BLaER1 (cell line): Measurements from ENCODE around the gene HES4.
"Not testable (repeated sequence)": the region's sequence is repeated elsewhere in the genome, so short reads cannot be mapped to it uniquely, and the experiment has no call there.

Source experiments
- H3K27ac ChIP-seq: shearing (Covaris generic); formaldehyde crosslinking; 2 replicates; pipeline ENCODE4 v1.8.1; 2022
- H3K27me3 ChIP-seq: shearing (Covaris generic); formaldehyde crosslinking; 2 replicates; pipeline ENCODE4 v1.8.1; 2022
- H3K36me3 ChIP-seq: shearing (Covaris generic); formaldehyde crosslinking; 2 replicates; pipeline ENCODE4 v1.8.1; 2022
- H3K4me1 ChIP-seq: shearing (Covaris generic); formaldehyde crosslinking; 2 replicates; pipeline ENCODE4 v1.8.1; 2022
- H3K4me2 ChIP-seq: shearing (Covaris generic); formaldehyde crosslinking; 2 replicates; pipeline ENCODE4 v1.8.1; 2022
- H3K4me3 ChIP-seq: shearing (Covaris generic); formaldehyde crosslinking; 2 replicates; pipeline ENCODE4 v1.8.1; 2022
- H3K9ac ChIP-seq: shearing (Covaris generic); formaldehyde crosslinking; 2 replicates; pipeline ENCODE4 v1.8.1; 2022
- H3K9me3 ChIP-seq: shearing (Covaris generic); formaldehyde crosslinking; 2 replicates; pipeline ENCODE4 v1.8.1; 2022
- H4K20me1 ChIP-seq: shearing (Covaris generic); formaldehyde crosslinking; 2 replicates; pipeline ENCODE4 v1.8.1; 2022
- Cebpa-rat ChIP-seq: shearing (Covaris generic); IDR thresholded peaks from 2 replicates; pipeline ENCODE4 v1.8.1; 2022

The HES4 gene

DNA sequence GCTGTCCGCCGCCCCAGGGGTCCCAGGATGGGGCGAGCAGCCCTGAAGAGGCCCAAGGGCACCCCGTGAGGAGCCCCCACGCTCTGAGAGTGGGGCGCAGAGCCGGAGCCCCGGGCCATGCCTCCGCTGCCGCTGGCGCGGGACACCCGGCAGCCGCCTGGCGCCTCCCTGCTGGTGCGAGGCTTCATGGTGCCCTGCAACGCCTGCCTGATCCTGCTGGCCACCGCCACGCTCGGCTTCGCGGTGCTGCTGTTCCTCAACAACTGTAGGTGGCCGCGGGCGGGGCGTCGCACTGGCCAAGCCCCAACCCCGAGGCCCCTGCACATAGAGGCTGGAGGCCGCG lies 34.5 kb upstream of the HES4 start:
- peak overlapping the region; percentile 64 for H3K4me3 ChIP-seq
- H3K36me3 ChIP-seq: peaks cover 13% of the 10 kb centered on the region; the same call in 1 of the 2 replicates
- H3K27ac ChIP-seq: no peak overlapping the region
- H3K27me3 ChIP-seq: peaks cover 16% of the 10 kb centered on the region
- no peak for TF ChIP-seq Cebpa-rat
- peaks cover 76% of the 10 kb centered on the region for H3K4me1 ChIP-seq
- H3K9me3 ChIP-seq: no peaks in the 10 kb centered on the region
- H3K9ac ChIP-seq: peak overlapping the region; percentile 64
- H3K4me2 ChIP-seq: peak overlapping the region; percentile 85
- peaks cover 74% of the 10 kb centered on the region for H4K20me1 ChIP-seq

DNA sequence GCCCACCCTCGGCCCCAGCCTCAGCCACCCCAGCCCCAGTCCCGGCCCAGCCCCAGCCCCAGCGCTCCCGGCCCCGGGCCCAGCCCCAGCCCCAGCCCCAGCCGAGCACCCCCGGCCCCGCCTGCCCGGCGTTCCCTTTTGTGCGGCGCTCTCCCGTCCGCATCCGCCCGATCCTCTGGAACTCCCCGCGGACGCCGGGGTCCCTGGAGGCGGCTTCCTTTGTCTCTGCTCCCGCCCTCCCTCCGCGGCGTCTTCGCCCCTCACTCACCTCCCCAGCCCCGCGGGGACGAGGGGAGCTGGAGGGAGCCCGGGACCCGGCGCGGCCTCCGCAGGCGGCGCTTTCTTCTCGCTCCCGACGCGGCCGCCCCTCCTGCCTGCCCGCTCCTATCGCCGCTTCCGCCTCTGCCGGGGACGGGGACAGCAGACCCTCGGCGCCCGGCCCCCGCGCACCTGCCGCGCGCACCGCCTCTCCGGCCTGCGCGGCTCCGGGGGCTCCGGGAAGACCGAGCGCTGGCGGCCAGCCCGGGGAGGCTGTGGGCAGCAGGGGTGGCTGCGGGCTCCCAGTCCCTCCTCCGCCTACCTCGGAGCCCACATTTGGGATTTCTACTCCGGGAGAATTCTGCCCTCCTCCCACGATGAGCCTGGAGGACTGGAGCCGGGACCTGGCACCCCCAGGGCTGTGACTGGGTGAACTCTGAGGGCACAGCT lies 34.0 kb upstream of the HES4 start:
- H3K27ac ChIP-seq: 0 out of 2 replicates have a peak overlapping the region, but pooled peaks have one; percentile 1
- H3K36me3 ChIP-seq: peaks cover 13% of the 10 kb centered on the region; the same call in 1 of the 2 replicates
- H3K9me3 ChIP-seq: no peaks in the 10 kb centered on the region
- TF ChIP-seq Cebpa-rat: no peak
- H3K27me3 ChIP-seq: peaks cover 16% of the 10 kb centered on the region
- peak overlapping the region; percentile 85 for H3K4me2 ChIP-seq
- peak overlapping the region; percentile 64 for H3K4me3 ChIP-seq
- peaks cover 71% of the 10 kb centered on the region for H3K4me1 ChIP-seq
- H4K20me1 ChIP-seq: peaks cover 70% of the 10 kb centered on the region
- peak overlapping the region; percentile 64 for H3K9ac ChIP-seq

DNA sequence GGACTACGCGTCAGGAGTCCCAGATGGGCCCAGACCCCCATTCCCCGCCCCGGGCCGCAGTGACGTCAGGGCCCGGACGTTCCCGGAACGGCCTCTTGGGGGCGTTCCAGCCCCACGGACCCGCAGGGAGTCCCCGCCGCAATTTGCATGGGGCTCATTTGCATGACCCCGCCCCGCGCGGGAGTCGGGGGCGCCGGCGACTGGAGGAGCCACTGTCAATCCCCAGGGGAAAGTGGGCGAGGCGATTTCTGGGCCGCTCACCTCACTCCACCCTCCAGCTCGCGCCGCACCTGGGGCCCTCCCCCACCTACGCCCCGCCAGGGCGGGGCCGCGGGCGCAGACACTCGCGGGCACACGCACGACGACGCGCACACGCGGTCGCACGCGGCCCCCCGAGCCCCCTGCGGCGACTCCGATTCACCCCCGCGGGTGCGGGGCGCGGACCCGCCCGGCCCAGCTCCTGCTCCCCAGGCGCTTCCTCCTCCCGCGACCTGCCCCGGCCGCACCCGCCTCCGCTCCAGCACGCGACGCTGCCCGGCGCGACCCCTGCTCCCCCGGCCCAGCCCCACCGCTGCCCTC lies 33.2 kb upstream of the HES4 start:
- H3K27ac ChIP-seq: 0 out of 2 replicates have a peak overlapping the region, but pooled peaks have one; percentile 41
- peak overlapping the region; percentile 70 for H3K4me3 ChIP-seq
- H3K4me1 ChIP-seq: peaks cover 67% of the 10 kb centered on the region
- H3K4me2 ChIP-seq: peak overlapping the region; percentile 95
- peaks cover 13% of the 10 kb centered on the region; the same call in 1 of the 2 replicates for H3K36me3 ChIP-seq
- peaks cover 16% of the 10 kb centered on the region for H3K27me3 ChIP-seq
- H4K20me1 ChIP-seq: peaks cover 62% of the 10 kb centered on the region
- peak overlapping the region; percentile 57 for H3K9ac ChIP-seq
- no peaks in the 10 kb centered on the region for H3K9me3 ChIP-seq
- no peak for TF ChIP-seq Cebpa-rat

GRCh38 chr1:1032424-1032823 lies 32.5 kb upstream of the HES4 start:
- TF ChIP-seq Cebpa-rat: no peak
- peak overlapping the region; percentile 70 for H3K4me3 ChIP-seq
- peaks cover 67% of the 10 kb centered on the region for H3K4me1 ChIP-seq
- H3K9me3 ChIP-seq: no peaks in the 10 kb centered on the region
- peaks cover 16% of the 10 kb centered on the region for H3K27me3 ChIP-seq
- 0 out of 2 replicates have a peak overlapping the region, but pooled peaks have one; percentile 34 for H3K9ac ChIP-seq
- peak overlapping the region; percentile 95 for H3K4me2 ChIP-seq
- peaks cover 13% of the 10 kb centered on the region; the same call in 1 of the 2 replicates for H3K36me3 ChIP-seq
- no peak overlapping the region for H3K27ac ChIP-seq
- peaks cover 60% of the 10 kb centered on the region for H4K20me1 ChIP-seq

- Histone ChIP-seq H3K4me1 (peaks cover 67% of the 10 kb centered on the region), H4K20me1 (peaks cover 60% of the 10 kb centered on the region), H3K36me3 (peaks cover 13% of the 10 kb centered on the region; the same call in 1 of the 2 replicates), H3K9ac (peak overlapping the region; percentile 40; the same call in 1 of the 2 replicates), H3K27ac (peak overlapping the region; percentile 64), H3K9me3 (no peaks in the 10 kb centered on the region), H3K27me3 (peaks cover 16% of the 10 kb centered on the region), H3K4me3 (no peak overlapping the region), H3K4me2 (peak overlapping the region; percentile 95)
- TF ChIP-seq Cebpa-rat: no peak
These were observed 31.9 kb upstream of the HES4 start for GRCh38 chr1:1031659-1032235.

GRCh38 chr1:1030867-1031658 lies 31.2 kb upstream of the HES4 start:
- not testable (repeated sequence) for H3K36me3 ChIP-seq, H3K4me3 ChIP-seq, H3K9me3 ChIP-seq
- H3K4me2 ChIP-seq: peak overlapping the region; percentile 95
- H3K27me3 ChIP-seq: peaks cover 16% of the 10 kb centered on the region
- H3K4me1 ChIP-seq: peaks cover 67% of the 10 kb centered on the region
- H3K27ac ChIP-seq: peak overlapping the region; percentile 64
- H4K20me1 ChIP-seq: peaks cover 60% of the 10 kb centered on the region
- peak overlapping the region; percentile 40; the same call in 1 of the 2 replicates for H3K9ac ChIP-seq

DNA sequence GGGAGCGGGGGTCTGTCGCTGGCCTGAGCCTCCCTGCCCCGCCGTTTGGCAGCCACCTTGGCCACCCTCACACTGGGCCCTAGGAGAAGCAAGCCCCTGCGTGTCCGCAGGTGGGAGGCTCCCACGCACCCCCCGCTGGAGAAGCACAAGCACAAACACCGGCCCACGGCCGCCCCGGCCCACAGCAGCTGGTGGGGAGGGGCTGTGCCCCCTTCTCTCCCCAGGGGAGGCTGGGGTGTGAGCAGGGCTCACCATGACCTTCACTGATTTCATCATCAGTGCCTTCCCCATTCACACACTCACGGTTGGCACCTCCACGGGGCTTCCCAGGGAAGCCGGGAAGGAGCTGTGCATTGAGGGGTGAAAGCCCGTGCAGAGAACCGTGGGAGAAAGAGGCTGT lies 27.9 kb upstream of the HES4 start:
- H4K20me1 ChIP-seq: peaks cover 56% of the 10 kb centered on the region
- H3K9me3 ChIP-seq: no peaks in the 10 kb centered on the region
- H3K4me3 ChIP-seq: peak overlapping the region; percentile 36
- H3K36me3 ChIP-seq: peaks cover 5% of the 10 kb centered on the region; the same call in 1 of the 2 replicates
- H3K9ac ChIP-seq: peak overlapping the region; percentile 48
- peaks cover 77% of the 10 kb centered on the region for H3K4me1 ChIP-seq
- peak overlapping the region; percentile 66 for H3K27ac ChIP-seq
- peak; percentile 58; the same call in 1 of the 2 replicates for TF ChIP-seq Cebpa-rat
- H3K4me2 ChIP-seq: peak overlapping the region; percentile 96
- no peaks in the 10 kb centered on the region for H3K27me3 ChIP-seq

DNA sequence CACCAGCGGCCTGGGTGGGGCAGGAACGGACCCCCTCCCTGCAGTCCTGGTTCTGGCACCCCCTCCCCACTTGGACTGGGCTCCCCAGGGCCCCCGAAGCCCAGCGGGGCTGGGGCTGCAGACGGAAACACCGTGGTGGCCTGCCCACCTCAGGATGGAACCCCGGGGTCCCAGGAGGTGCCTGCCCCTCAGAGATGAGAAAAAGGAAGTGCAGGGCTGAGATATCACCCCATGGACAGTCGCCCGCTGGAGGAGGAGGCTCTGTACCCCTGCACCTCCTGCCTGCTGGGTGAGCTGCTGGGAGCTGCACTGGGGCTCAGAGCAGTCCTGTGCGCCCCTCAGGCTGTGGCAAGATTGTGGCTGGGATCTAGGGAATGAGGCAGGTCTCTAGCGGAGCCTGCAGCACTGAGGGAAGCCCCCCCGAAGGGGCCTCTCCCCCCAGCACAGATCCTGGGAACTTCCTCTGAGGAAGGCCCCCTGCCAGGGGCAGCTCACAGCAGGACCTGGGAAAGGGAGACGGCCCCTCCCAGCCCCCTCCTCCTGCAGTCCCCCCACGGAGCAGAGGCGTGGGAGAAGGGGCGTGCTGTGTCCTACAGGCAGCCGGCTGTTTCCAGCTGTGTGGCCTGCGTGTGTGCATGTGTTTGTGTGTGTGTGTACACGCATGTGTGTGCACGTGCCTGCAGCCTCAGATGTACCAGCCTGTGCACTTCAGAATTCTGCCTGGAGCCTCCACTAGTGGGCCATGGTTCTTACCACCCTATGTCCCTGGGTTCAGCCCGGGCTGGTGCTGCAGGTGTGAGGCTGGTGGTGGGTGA lies 26.9 kb upstream of the HES4 start:
- no peaks in the 10 kb centered on the region for H3K27me3 ChIP-seq
- peaks cover 51% of the 10 kb centered on the region for H4K20me1 ChIP-seq
- peak overlapping the region; percentile 66; the same call in 1 of the 2 replicates for H3K27ac ChIP-seq
- H3K4me2 ChIP-seq: peak overlapping the region; percentile 96
- TF ChIP-seq Cebpa-rat: no peak
- H3K9ac ChIP-seq: peak overlapping the region; percentile 48
- H3K9me3 ChIP-seq: no peaks in the 10 kb centered on the region
- H3K4me1 ChIP-seq: peaks cover 77% of the 10 kb centered on the region
- peak overlapping the region; percentile 36; the same call in 1 of the 2 replicates for H3K4me3 ChIP-seq
- peaks cover 5% of the 10 kb centered on the region; the same call in 1 of the 2 replicates for H3K36me3 ChIP-seq

DNA sequence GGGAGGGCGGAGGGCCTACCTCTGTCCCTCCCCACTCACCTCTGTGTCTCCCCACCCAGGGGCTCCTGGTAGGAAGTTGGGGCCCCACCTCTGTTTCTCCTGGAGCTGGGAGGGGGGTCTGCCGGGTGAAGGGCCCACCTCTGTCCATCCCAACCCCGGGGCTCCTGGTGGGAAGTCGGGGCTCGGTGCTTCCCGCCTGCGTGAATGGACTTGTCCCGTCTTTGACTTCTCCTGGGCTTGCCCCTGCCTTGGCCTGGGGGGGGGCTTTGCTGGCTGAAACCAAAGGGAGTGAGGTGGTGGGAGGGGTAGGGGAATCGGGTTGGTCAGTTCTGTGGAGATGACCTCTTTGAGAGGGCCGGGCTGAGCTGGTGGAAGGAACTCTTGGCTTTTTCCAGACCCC lies 25.8 kb upstream of the HES4 start:
- H3K4me1 ChIP-seq: peaks cover 77% of the 10 kb centered on the region
- H3K4me3 ChIP-seq: no peak overlapping the region
- H3K36me3 ChIP-seq: peaks cover 5% of the 10 kb centered on the region; the same call in 1 of the 2 replicates
- TF ChIP-seq Cebpa-rat: no peak
- H4K20me1 ChIP-seq: peaks cover 52% of the 10 kb centered on the region
- H3K9ac ChIP-seq: no peak overlapping the region
- peaks cover 8% of the 10 kb centered on the region for H3K27me3 ChIP-seq
- H3K9me3 ChIP-seq: no peaks in the 10 kb centered on the region
- no peak overlapping the region for H3K27ac ChIP-seq
- H3K4me2 ChIP-seq: peak overlapping the region; percentile 96
